Vagina (tissue), 2 donors: ENCODE data around the gene KRT15. TPM values are rescaled to one million over a fixed set of nuclear protein-coding genes. Genes with fewer than 3 reads are reported as not detected.
A peak's percentile ranks its signal among the peaks of the same experiment; 100 is the strongest.

Source experiments
- DNase-seq, 2 donors: peaks; one replicate each; pipeline ENCODE4 v3.0.0-alpha.2; 2017; ENCODE audit errors: extremely low spot score in 2 of 2
- H3K27ac ChIP-seq: fragments of 200-600 bp; sonication (generic); one replicate; pipeline ENCODE4 v1.5.1; 2019
- H3K27me3 ChIP-seq: fragments of 200-600 bp; sonication (generic); one replicate; pipeline ENCODE4 v1.5.1; 2019
- H3K36me3 ChIP-seq, 2 donors: fragments of 200-600 bp; sonication (generic); one replicate each; pipeline ENCODE4 v1.5.1; 2017 to 2019
- H3K4me1 ChIP-seq: fragments of 200-600 bp; sonication (generic); one replicate; pipeline ENCODE4 v1.5.1; 2019
- H3K4me3 ChIP-seq, 2 donors: fragments of 200-600 bp; sonication (generic); 1 replicate in 1 of 2; 2 replicates in 1 of 2; pipeline ENCODE4 v1.5.1; 2016 to 2019
- H3K9me3 ChIP-seq: fragments of 200-600 bp; sonication (generic); one replicate; pipeline ENCODE4 v1.5.1; 2019
- POLR2A ChIP-seq, 2 donors: fragments of 450-650 bp; IDR thresholded peaks; one replicate each; pipeline ENCODE4 v1.6.1; 2017; ENCODE audit warnings: antibody characterized with exemption in 2 of 2, mild to moderate bottlenecking in 2 of 2, moderate library complexity in 2 of 2
- POLR2AphosphoS5 ChIP-seq, 2 donors: sonication (generic); formaldehyde crosslinking; IDR thresholded peaks; one replicate each; pipeline ENCODE4 v1.9.0; 2017; ENCODE audit warnings: antibody characterized with exemption in 2 of 2, mild to moderate bottlenecking in 2 of 2, low read depth in 1 of 2; ENCODE audit not compliant: insufficient read depth in 1 of 2
- intact Hi-C: fragments of 100-400 bp; cut with DNase I; formaldehyde crosslinking; loops from one replicate; pipeline ENCODE4 v1.15.1; 2023
- total RNA-seq: library from RNA; depleted of rRNA; stranded (reverse); fragments of >200 nt; gene quantifications from one replicate; pipeline ENCODE4 v1.2.3, GENCODE V29; 2016
- TF ChIP-seq, protein P1 (sequence below), 3 experiments: fragments of 450-650 bp in 2 of 3; fragments of 200-600 bp in 1 of 3; sonication (generic) in 1 of 3; IDR thresholded peaks; one replicate each; pipeline ENCODE4 v1.5.1; 2017 to 2019; ENCODE audit warnings: antibody characterized with exemption in 3 of 3, mild to moderate bottlenecking in 2 of 3, moderate library complexity in 2 of 3

The KRT15 gene
- total RNA-seq, 1 donor from 2014 or later = 931 TPM

DNA sequence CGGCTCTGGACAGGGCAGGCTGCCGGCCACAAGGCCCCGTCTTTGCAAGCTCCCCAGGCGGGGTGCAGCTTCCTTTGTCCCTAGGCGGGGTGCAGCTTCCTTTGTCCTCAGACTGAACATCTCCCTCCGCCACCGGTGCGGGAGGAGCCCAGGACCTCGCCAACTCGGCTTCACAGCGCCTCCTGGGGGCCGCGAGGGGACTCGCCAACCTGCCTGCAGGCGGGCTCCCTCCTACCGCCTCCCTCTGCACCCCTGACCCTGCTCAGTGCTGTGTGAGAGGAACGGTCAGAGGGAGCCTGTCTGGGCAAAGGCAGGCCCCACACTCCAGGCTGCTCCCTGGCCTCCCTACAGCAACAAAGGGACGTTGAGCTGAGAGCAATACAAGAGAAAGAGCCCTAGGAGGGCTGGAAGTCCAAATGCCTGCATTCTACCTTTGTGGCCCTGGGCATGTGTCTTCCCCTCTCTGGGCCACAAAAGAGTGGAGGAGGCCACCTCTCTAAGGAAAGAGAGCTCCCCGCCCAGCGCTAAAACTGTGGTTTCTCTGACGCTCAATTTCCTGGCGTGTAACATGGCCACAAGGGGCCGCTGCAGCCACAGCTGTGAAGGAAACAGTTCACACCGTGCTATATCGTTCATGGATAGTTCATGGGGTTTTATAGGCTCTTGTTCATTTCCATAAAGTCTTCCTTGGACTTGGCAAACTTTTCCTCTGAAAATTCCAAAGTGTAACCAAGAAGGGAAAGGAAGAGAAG is 30.3 kb upstream of the KRT15 start:
- Histone ChIP-seq H3K27ac (peak overlapping the region; percentile 92), H3K27me3 (no peaks in the 10 kb centered on the region), H3K4me1 (peaks cover 37% of the 10 kb centered on the region), H3K4me3 (peak overlapping the region; percentile 11 to 22), H3K36me3 (no peaks in the 10 kb centered on the region), H3K9me3 (no peaks in the 10 kb centered on the region)
- intact Hi-C loops = loop anchor here (1.0 kb wide), 1 partner anchor 102 kb away; no protein-coding TSS in a partner anchor
- TF ChIP-seq POLR2A (IDR thresholded peaks at IDR 0.05) (no peak), POLR2AphosphoS5 (IDR thresholded peaks at IDR 0.05; ENCODE audit: insufficient read depth in 1 of 2, low read depth in 1 of 2) (peak; percentile 60 to 69)
- TF ChIP-seq, protein P1, sequence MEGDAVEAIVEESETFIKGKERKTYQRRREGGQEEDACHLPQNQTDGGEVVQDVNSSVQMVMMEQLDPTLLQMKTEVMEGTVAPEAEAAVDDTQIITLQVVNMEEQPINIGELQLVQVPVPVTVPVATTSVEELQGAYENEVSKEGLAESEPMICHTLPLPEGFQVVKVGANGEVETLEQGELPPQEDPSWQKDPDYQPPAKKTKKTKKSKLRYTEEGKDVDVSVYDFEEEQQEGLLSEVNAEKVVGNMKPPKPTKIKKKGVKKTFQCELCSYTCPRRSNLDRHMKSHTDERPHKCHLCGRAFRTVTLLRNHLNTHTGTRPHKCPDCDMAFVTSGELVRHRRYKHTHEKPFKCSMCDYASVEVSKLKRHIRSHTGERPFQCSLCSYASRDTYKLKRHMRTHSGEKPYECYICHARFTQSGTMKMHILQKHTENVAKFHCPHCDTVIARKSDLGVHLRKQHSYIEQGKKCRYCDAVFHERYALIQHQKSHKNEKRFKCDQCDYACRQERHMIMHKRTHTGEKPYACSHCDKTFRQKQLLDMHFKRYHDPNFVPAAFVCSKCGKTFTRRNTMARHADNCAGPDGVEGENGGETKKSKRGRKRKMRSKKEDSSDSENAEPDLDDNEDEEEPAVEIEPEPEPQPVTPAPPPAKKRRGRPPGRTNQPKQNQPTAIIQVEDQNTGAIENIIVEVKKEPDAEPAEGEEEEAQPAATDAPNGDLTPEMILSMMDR (IDR thresholded peaks at IDR 0.05) = peak; percentile 74 to 81 (median 76)
- no peak for DNase-seq

DNA sequence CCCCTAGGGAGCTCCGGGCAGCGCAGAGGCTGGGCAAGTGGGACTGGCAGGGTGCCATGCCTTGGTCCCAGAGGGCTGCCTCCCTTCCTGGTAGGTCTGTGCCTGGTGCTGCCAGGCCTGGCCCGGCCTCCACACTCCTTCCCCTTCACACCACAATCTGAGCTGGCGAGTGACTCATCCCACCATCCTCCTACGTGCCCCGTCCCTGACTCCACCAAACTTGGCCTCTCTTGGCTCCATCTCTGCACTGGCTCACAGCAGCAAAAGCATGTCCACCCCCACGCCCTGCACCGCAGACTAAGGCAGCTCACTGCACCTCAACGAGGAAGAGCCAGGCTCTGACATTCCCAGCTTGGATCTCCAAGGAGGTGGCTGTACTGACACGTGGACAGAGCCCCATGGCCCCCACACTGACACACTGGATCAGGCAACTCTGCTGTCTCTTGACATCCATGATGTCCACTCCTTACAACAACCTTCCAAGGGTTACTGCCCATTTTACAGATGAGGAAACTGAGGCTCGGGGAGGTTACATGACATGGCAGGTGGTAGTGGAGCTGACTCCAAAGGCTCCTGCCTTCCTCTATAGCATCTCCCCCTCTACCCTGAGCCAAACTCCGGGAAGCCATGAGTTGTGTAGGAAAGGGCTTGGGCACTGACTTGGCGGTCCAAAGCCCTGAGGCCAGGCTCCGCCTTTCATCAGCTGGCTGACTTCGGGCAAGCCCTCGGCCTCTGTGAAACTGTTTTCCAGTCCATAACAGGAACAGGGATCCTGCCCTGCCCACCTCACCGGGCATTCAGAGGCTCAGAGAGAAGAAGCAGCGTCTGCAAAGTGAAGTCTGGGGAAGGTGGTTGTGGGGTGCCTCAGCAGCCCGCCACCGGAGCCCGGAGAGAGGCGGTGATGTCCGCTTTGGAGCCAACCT is 29.5 kb upstream of the KRT15 start:
- Histone ChIP-seq H3K9me3 (no peaks in the 10 kb centered on the region), H3K27me3 (no peaks in the 10 kb centered on the region), H3K36me3 (no peaks in the 10 kb centered on the region), H3K4me3 (peak overlapping the region; percentile 11 to 22), H3K4me1 (peaks cover 37% of the 10 kb centered on the region), H3K27ac (peak overlapping the region; percentile 92)
- intact Hi-C loops = loop anchor here (1.0 kb wide), 1 partner anchor 103 kb away; no protein-coding TSS in a partner anchor
- TF ChIP-seq POLR2AphosphoS5 (IDR thresholded peaks at IDR 0.05; ENCODE audit: insufficient read depth in 1 of 2, low read depth in 1 of 2) = peak; percentile 41 to 54
- TF ChIP-seq, protein P1 (IDR thresholded peaks at IDR 0.05) = no peak
- peak in 1 of 2 donors; percentile 91 for DNase-seq

DNA sequence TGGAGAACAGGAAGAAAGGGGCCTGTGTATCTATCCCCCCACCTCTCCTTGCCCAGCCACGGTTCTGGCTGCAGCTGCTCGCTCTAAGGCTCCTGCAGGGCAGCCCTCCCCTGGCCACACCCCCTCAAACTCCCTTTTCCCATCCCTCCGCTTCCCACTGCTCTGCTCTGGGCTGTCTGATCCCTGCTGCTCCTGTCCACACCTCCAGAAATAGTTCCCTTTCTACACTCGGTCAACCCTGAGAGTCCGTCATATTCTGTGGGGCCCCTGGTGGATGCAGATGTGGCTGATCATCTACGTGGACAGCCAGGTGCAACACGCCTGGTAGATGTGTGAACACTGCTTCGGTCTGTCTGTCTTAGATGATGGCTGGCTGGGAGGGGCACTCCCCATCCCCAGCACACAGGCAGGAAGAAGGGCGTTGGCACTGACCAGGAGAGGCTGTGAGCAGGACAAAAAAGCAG is 28.7 kb upstream of the KRT15 start:
- peaks cover 37% of the 10 kb centered on the region for H3K4me1 ChIP-seq
- intact Hi-C loops = no loop called here
- DNase-seq = no peak
- H3K27me3 ChIP-seq = no peaks in the 10 kb centered on the region
- no peak for TF ChIP-seq POLR2A (IDR thresholded peaks at IDR 0.05)
- TF ChIP-seq, protein P1 (IDR thresholded peaks at IDR 0.05) = no peak
- no peak for TF ChIP-seq POLR2AphosphoS5 (IDR thresholded peaks at IDR 0.05; ENCODE audit: insufficient read depth in 1 of 2, low read depth in 1 of 2)
- no peaks in the 10 kb centered on the region for H3K36me3 ChIP-seq
- H3K27ac ChIP-seq = peak overlapping the region; percentile 92
- H3K4me3 ChIP-seq = no peak overlapping the region
- H3K9me3 ChIP-seq = no peaks in the 10 kb centered on the region

DNA sequence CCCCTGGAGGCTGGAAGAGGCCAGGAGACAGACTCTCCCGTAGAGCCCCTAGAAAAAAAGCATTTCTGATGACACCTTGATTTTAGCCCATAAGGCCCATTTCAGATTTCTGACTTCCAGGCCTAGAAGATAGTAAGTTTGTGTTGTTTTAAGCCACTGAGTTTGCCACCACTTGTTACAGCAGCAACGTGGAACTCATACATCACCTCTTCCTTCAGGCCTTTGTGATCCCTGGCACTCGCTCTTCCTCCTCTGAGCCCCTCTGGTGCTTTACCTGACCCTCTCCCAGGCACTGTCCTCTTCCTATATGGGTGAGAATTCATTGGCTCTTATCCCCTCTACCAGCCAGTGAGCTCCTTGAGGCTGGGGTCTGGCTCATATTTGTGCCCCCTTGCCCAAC is 28.1 kb upstream of the KRT15 start:
- no peaks in the 10 kb centered on the region for H3K9me3 ChIP-seq
- no peaks in the 10 kb centered on the region for H3K27me3 ChIP-seq
- intact Hi-C loops = no loop called here
- H3K4me1 ChIP-seq = peaks cover 37% of the 10 kb centered on the region
- peak overlapping the region; percentile 92 for H3K27ac ChIP-seq
- TF ChIP-seq POLR2AphosphoS5 (IDR thresholded peaks at IDR 0.05; ENCODE audit: insufficient read depth in 1 of 2, low read depth in 1 of 2) (no peak), POLR2A (IDR thresholded peaks at IDR 0.05) (no peak)
- TF ChIP-seq, protein P1 (IDR thresholded peaks at IDR 0.05) = no peak
- H3K36me3 ChIP-seq = no peaks in the 10 kb centered on the region
- no peak overlapping the region for H3K4me3 ChIP-seq
- no peak for DNase-seq
